Muscle layer of duodenum (tissue), 2 donors: ENCODE results near the gene GLA.

Source experiments
- H3K27ac ChIP-seq: one replicate; pipeline ENCODE4 v1.7.0; 2013; ENCODE audit warnings: mild to moderate bottlenecking, low read length
- H3K27me3 ChIP-seq: one replicate; pipeline ENCODE4 v1.7.0; 2013; ENCODE audit warnings: low read depth, mild to moderate bottlenecking, control low read depth, low read length
- H3K36me3 ChIP-seq, 2 donors: one replicate each; pipeline ENCODE4 v1.7.0; 2013; ENCODE audit warnings: low read length in 2 of 2, control low read depth in 1 of 2, mild to moderate bottlenecking in 1 of 2; ENCODE audit not compliant: insufficient read depth in 2 of 2, control insufficient read depth in 1 of 2
- H3K4me1 ChIP-seq, 2 donors: one replicate each; pipeline ENCODE4 v1.7.0; 2013; ENCODE audit warnings: low read length in 2 of 2, mild to moderate bottlenecking in 2 of 2, control low read depth in 1 of 2, moderate library complexity in 1 of 2; ENCODE audit not compliant: insufficient read depth in 2 of 2, control insufficient read depth in 1 of 2
- H3K4me3 ChIP-seq, 2 donors: one replicate each; pipeline ENCODE4 v1.7.0; 2013; ENCODE audit warnings: low read length in 2 of 2, low read depth in 1 of 2, mild to moderate bottlenecking in 1 of 2
- H3K9me3 ChIP-seq, 2 donors: one replicate each; pipeline ENCODE4 v1.7.0; 2013; ENCODE audit warnings: low read length in 2 of 2, control low read depth in 1 of 2, mild to moderate bottlenecking in 1 of 2; ENCODE audit not compliant: control insufficient read depth in 1 of 2
- donor health status: healthy.

Gene GLA

DNA sequence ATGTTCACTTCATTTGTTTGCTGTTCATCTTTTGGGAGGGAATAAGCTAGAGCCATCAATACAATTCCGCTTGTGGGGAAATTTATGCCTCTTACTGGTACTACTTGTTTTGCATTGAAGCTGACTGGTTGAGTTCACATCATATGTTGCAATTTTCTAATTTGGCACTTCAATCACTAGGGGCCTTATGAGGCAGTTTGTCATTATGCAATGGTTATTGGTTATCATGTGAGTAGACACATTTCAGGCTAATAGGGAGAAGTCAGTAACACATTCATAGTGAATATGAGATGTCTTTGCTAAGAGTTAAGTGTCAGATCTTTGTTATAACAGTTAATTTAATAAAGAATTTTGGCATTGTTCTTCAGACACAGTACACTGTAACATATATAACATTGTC, 11.9 kb downstream of the GLA start:
- H3K36me3 ChIP-seq = peaks cover 9 to 11% of the 10 kb centered on the region in 2 donors
- no peaks in the 10 kb centered on the region for H3K27me3 ChIP-seq
- no peak overlapping the region for H3K4me3 ChIP-seq

DNA sequence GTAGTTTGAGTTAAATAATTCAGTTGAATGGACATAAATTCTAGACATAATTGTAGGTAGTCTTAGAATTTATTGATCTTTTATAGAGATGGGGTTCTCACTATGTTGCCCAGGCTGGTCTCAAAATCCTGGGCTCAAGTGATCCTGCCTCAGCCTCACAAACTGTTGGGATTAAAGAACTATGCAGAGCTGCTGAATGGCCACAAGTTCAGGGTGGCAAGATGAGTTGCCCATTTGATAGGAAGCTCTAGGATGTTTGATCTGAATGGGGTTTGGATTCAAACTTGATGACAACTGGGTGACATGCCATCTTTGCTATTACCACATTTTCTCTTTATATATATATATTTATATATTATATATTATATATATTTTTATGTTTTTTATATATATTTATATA, 13.4 kb downstream of the GLA start:
- no peak overlapping the region for H3K4me3 ChIP-seq
- no peak overlapping the region for H3K27ac ChIP-seq
- H3K27me3 ChIP-seq = no peaks in the 10 kb centered on the region
- peaks cover 9 to 11% of the 10 kb centered on the region in 2 donors for H3K36me3 ChIP-seq
- no peaks in the 10 kb centered on the region for H3K9me3 ChIP-seq
- peaks cover 0 to 4% of the 10 kb centered on the region in 2 donors for H3K4me1 ChIP-seq

More for the DNA sequence above, 11.9 kb downstream of the GLA start:
- no peaks in the 10 kb centered on the region for H3K9me3 ChIP-seq
- no peak overlapping the region for H3K27ac ChIP-seq
- H3K4me1 ChIP-seq = peaks cover 0 to 4% of the 10 kb centered on the region in 2 donors

- Histone ChIP-seq H3K27me3 (no peaks in the 10 kb centered on the region), H3K4me3 (no peak overlapping the region), H3K4me1 (peaks cover 0 to 4% of the 10 kb centered on the region in 2 donors), H3K36me3 (peaks cover 9 to 11% of the 10 kb centered on the region in 2 donors), H3K27ac (no peak overlapping the region), H3K9me3 (no peaks in the 10 kb centered on the region)
Measured at GRCh38 chrX:101393530-101394305, 14.0 kb downstream of the GLA start.

DNA sequence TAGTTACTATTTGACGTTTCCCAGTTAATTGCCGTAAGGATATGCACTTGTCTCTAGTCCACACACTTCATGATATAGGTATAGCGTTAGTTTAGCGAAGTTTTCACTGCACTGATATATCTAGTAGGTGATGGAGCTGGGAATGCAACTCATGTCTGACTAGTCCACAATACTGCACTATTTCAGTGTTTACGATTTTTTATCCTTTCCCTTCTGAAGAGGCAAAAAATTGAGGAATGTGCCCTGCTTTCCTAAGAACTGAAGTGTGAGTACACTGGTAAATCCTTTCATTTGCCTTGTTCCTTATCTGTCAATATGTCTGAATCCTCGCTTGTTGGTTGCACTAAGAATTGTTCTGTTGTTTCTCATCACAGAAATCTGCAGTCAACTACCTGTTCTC, 15.9 kb downstream of the GLA start:
- Histone ChIP-seq H3K4me3 (peak overlapping the region; percentile 68 to 80), H3K27ac (peak overlapping the region; percentile 87)

DNA sequence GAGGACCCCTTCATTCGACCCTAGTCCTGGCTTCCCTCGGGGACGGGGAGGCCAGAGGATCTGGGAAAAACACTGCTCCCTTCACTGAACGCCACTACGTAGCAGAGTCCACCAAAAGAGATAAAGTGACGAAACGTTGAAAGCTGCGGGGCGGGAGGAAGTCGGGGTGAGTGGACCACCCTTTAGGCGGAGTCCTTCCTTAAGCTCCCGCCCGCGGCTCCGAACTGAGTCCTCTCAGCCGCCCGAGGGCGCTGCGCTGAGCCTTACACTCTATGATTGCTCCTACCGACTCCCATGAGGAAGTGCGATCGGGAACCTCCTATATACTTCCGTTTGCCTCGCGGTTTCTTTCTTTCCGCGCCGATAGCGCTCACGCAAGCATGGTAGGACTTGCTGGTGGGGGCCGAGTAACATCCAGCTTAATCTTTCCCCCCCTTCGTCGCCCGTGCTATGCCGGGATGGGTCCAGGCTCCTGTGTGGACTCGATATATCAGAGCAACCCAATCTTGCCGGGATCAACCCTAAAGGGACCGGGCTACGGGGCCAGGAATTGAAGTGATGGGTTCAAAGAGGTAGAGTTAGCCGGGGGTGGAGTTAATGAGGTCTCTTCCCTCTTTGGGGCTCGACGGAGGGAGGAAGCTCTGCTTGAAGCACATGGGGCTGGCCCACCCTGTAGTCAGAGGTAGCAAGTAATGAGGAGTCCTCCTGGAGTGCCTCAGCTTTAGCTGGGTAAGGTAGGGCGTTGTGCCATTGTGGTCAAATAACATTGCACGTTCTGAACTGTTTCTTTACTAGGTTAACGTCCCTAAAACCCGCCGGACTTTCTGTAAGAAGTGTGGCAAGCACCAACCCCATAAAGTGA, 16.8 kb downstream of the GLA start, which contains the start of gene RPL36A:
RPL36A (plus strand) TSS at position 348 of the 862 bp plus-strand sequence; CDS start at position 381, 33 bp downstream.
- no peaks in the 10 kb centered on the region for H3K27me3 ChIP-seq
- H3K4me1 ChIP-seq = peaks cover 0 to 4% of the 10 kb centered on the region in 2 donors
- H3K9me3 ChIP-seq = no peaks in the 10 kb centered on the region
- peaks cover 6 to 11% of the 10 kb centered on the region in 2 donors for H3K36me3 ChIP-seq
- peak within 1 kb of the TSS; percentile 87 for H3K27ac ChIP-seq
- peak within 1 kb of the TSS; percentile 68 to 80 for H3K4me3 ChIP-seq

More for the DNA sequence above, 15.9 kb downstream of the GLA start:
- Histone ChIP-seq H3K36me3 (peaks cover 6 to 11% of the 10 kb centered on the region in 2 donors), H3K27me3 (no peaks in the 10 kb centered on the region), H3K9me3 (no peaks in the 10 kb centered on the region), H3K4me1 (peaks cover 0 to 4% of the 10 kb centered on the region in 2 donors)

- H3K36me3 ChIP-seq = peaks cover 6 to 11% of the 10 kb centered on the region in 2 donors
- no peak overlapping the region for H3K27ac ChIP-seq
- no peak overlapping the region for H3K4me3 ChIP-seq
- peaks cover 0 to 4% of the 10 kb centered on the region in 2 donors for H3K4me1 ChIP-seq
- no peaks in the 10 kb centered on the region for H3K27me3 ChIP-seq
- H3K9me3 ChIP-seq = no peaks in the 10 kb centered on the region
Measured at GRCh38 chrX:101388604-101389003, 19.1 kb downstream of the GLA start.

GRCh38 chrX:101386542-101386885, 21.2 kb downstream of the GLA start:
- Histone ChIP-seq H3K4me1 (peaks cover 0 to 2% of the 10 kb centered on the region in 2 donors), H3K9me3 (no peaks in the 10 kb centered on the region), H3K27me3 (no peaks in the 10 kb centered on the region), H3K36me3 (no peaks in the 10 kb centered on the region), H3K27ac (no peak overlapping the region), H3K4me3 (no peak overlapping the region)

DNA sequence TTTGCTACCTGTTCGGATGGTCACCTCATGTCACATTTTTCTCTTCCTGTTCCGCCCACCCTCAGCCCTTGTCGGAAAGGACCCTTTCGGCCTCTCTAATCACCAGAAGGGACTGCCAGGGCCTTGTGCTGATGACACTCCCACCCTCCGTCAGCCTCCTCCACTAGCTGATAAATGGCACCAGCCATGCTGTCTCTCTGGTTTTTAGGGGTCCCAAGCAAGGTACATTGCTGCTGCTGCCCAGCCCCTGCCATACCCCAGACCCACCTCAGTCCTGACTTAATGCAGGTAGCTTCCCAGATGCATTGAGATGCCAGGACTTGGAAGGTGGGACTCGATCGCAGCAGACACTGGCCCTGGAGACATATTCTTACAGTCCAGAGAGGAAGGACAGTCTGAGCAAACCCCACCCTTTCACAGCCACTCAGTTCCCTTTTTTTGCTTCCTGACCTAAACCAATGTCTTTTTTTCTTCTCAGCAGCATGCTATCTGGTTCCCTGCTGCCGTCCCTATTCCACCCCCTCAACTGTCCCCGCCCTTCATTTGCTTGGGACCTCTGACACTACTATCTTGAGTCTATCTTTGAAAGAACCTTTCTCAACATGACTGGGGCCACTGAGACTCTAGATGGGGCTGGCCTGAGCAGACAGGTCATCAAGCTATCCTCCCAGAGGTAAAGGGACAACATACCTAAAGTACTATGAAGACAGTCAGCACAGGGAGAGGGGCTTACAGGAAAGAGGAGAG, 21.8 kb downstream of the GLA start, which contains the start of gene BTK:
BTK (minus strand) TSS at position 397 of the 747 bp plus-strand sequence. CDS start 10,907 bp downstream, outside the sequence.
- Histone ChIP-seq H3K36me3 (no peaks in the 10 kb centered on the region), H3K9me3 (no peaks in the 10 kb centered on the region), H3K27me3 (no peaks in the 10 kb centered on the region), H3K4me1 (no peaks in the 10 kb centered on the region), H3K4me3 (no peak within 1 kb of the TSS), H3K27ac (peak within 1 kb of the TSS; percentile 45)

DNA sequence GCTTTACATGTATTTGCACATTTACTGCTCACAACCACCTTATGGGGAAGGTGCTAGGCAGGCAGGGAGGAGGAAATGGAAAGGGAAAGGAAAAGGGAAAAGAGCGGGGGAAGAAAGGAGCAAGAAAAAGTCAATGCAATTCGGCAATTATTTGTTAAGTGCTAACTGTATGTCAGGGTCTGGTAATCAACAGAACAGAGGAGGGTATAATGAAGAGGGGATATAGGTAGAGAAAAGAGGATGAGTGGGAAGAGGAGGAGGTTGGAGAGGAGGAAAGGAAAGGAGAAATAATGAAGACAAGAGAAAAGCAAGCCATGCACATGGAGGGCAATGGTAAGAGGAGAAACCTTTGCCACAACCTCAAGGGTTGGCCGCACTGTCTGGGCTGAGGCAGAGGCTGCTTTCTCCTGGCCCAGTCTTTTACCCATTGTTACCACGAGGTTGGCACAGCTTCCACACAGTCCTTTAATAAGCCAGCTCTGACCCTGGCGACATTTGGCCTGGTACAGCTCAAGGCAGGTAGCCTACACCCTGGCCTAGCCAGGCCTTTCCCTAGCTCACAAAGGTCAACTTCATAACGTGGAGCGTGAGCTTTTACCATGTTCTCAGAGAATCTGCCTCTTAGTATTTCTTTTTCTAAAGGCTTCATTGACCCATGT, 22.6 kb downstream of the GLA start:
- no peaks in the 10 kb centered on the region for H3K36me3 ChIP-seq
- no peaks in the 10 kb centered on the region for H3K9me3 ChIP-seq
- H3K4me3 ChIP-seq = no peak overlapping the region
- H3K27ac ChIP-seq = peak overlapping the region; percentile 45
- H3K4me1 ChIP-seq = no peaks in the 10 kb centered on the region
- no peaks in the 10 kb centered on the region for H3K27me3 ChIP-seq

DNA sequence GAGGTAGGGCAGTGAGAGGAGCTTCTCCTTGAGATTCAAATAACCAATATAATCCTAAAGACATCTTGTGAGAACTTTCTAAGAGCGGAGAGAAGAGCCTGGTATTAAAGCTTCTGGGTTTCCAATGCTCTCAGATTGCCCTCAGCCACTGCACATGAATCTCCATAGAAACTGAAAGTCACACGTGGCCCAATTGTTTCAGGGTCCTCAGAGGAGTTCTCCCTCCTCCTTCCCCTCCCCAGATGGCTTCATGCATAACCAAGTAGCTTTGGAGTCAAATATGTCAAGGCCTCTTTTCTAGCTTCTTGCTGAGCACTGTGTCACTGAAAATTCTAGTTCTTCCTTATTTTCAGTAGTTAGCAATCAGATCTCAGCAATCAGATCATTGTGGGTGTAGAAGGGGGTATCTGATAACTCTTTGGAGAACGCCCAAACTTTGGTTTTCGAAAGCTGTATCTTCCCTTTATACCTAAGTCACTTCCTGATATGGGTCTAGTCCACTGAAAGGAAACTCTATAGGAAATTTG, 24.0 kb downstream of the GLA start:
- H3K27ac ChIP-seq = no peak overlapping the region
- H3K4me1 ChIP-seq = no peaks in the 10 kb centered on the region
- no peak overlapping the region for H3K4me3 ChIP-seq
- no peaks in the 10 kb centered on the region for H3K27me3 ChIP-seq
- no peaks in the 10 kb centered on the region for H3K9me3 ChIP-seq
- H3K36me3 ChIP-seq = no peaks in the 10 kb centered on the region
